Parathyroid adenoma (tissue), 2 donors: ENCODE measurements around the gene FOXF2.

Experiments used
- H2AFZ ChIP-seq: fragments of 300-600 bp; sonication (generic); one replicate; pipeline ENCODE4 v1.7.0; 2017; ENCODE audit warnings: antibody characterized with exemption, mild to moderate bottlenecking
- H3K27ac ChIP-seq: fragments of 300-600 bp; sonication (generic); one replicate; pipeline ENCODE4 v1.7.0; 2017
- H3K27me3 ChIP-seq: fragments of 300-600 bp; sonication (generic); one replicate; pipeline ENCODE4 v1.7.0; 2017; ENCODE audit warnings: low read length; ENCODE audit not compliant: control insufficient read depth, insufficient read depth
- H3K36me3 ChIP-seq: fragments of 300-600 bp; sonication (generic); one replicate; pipeline ENCODE4 v1.7.0; 2017; ENCODE audit warnings: low read length; ENCODE audit not compliant: control insufficient read depth, insufficient read depth
- H3K4me1 ChIP-seq: fragments of 300-600 bp; sonication (generic); one replicate; pipeline ENCODE4 v1.7.0; 2017; ENCODE audit warnings: control low read depth
- H3K4me2 ChIP-seq: fragments of 300-600 bp; sonication (generic); one replicate; pipeline ENCODE4 v1.7.0; 2017; ENCODE audit warnings: low read length
- H3K4me3 ChIP-seq: fragments of 300-600 bp; sonication (generic); one replicate; pipeline ENCODE4 v1.7.0; 2017; ENCODE audit warnings: low read depth, low read length
- H3K79me2 ChIP-seq: fragments of 300-600 bp; sonication (generic); one replicate; pipeline ENCODE4 v1.7.0; 2017; ENCODE audit warnings: control low read depth
- H3K9ac ChIP-seq: fragments of 300-600 bp; sonication (generic); one replicate; pipeline ENCODE4 v1.7.0; 2017; ENCODE audit warnings: mild to moderate bottlenecking
- H3K9me3 ChIP-seq: fragments of 300-600 bp; sonication (generic); one replicate; pipeline ENCODE4 v1.7.0; 2017; ENCODE audit warnings: low read length; ENCODE audit not compliant: control insufficient read depth
- TF ChIP-seq, protein P1 (sequence below): fragments of 300-600 bp; sonication (generic); IDR thresholded peaks from one replicate; pipeline ENCODE4 v1.7.0; 2017; ENCODE audit warnings: antibody characterized with exemption, mild to moderate bottlenecking
- donor health status: primary hyperparathyroidism.

Gene FOXF2

DNA sequence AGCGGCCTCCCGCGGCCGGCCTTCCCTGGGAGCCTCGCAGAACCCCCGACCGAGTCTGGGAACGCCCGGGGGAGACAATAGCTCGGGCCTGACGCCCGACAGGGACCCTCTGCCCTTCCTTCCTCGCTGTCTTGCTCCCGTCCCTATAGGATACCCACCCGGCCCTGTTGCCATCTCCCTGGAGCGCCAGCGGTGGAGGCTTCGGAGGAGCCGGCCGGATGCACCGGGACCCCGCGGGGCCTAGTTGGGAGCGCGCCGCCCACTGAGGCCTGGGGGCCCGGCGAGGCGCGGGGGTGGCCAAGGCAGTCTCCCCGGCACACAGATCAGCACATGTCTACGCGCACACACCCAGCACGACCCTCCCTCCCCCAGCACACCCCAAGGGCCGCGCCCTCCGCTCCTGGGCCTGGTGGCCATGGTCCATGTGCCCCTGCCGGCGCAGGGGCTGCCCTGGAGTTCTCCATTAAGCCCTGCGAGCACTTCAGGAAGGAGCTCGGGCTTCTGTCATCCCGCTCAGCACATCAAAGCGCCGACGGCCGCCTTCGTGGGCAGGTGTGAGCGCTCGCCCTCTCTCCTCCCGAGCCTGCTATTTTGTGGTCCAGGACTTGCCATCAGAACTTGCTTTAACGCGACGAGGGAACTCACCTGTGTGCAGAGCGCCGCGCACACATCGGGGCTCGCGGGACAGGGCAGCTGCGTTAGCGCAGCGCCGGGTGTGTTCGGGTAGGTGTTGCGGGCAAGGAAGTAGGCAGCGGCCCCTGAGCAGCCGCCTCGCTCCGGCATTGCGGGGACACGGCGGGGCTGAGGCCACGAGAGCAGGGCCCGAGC is 3.7 kb downstream of the FOXF2 start:
- Histone ChIP-seq H3K4me3 (no peak overlapping the region), H3K9me3 (no peaks in the 10 kb centered on the region), H3K4me1 (no peaks in the 10 kb centered on the region), H2AFZ (no peak overlapping the region), H3K9ac (no peak overlapping the region), H3K36me3 (no peaks in the 10 kb centered on the region), H3K27ac (no peak overlapping the region), H3K4me2 (peak overlapping the region; percentile 53), H3K27me3 (peaks cover 14% of the 10 kb centered on the region), H3K79me2 (no peaks in the 10 kb centered on the region)
- TF ChIP-seq, protein P1, sequence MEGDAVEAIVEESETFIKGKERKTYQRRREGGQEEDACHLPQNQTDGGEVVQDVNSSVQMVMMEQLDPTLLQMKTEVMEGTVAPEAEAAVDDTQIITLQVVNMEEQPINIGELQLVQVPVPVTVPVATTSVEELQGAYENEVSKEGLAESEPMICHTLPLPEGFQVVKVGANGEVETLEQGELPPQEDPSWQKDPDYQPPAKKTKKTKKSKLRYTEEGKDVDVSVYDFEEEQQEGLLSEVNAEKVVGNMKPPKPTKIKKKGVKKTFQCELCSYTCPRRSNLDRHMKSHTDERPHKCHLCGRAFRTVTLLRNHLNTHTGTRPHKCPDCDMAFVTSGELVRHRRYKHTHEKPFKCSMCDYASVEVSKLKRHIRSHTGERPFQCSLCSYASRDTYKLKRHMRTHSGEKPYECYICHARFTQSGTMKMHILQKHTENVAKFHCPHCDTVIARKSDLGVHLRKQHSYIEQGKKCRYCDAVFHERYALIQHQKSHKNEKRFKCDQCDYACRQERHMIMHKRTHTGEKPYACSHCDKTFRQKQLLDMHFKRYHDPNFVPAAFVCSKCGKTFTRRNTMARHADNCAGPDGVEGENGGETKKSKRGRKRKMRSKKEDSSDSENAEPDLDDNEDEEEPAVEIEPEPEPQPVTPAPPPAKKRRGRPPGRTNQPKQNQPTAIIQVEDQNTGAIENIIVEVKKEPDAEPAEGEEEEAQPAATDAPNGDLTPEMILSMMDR, result no peak

DNA sequence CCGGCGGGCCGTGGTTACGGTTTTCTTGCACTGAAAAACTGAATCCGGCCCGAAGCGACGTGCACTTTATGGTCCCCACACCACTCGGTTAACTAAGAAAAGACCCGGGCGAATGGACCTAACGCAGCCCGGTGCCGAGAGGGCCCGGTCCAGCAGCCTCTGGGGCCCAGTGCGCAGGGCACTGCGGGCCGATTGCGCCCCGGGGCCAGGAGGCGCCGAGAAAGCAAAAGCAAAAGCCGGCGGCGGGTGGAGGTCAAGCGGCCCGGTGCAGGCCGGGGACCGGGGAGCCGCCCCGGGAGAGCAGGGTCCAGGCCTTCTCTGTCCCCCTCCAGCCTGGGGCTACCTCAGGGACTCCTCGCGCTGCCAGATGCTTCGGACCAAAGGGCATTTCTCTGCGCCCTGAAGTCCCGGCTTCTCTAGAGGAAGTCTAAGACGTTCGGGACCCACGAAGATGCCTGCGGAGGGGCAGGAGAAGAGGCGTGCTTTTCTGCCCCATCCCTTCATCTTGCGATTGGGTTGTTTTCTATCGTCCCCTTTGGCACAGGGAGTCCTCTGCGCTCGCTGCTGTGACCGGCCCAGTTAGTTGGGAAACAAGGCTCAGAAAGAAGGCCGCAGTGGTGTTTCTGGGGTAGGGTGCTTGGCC is 4.4 kb downstream of the FOXF2 start:
- H3K27ac ChIP-seq, result no peak overlapping the region
- H3K4me1 ChIP-seq, result no peaks in the 10 kb centered on the region
- TF ChIP-seq, protein P1, result no peak
- H3K79me2 ChIP-seq, result no peaks in the 10 kb centered on the region
- H2AFZ ChIP-seq, result no peak overlapping the region
- H3K4me3 ChIP-seq, result no peak overlapping the region
- H3K4me2 ChIP-seq, result peak overlapping the region; percentile 53
- H3K36me3 ChIP-seq, result no peaks in the 10 kb centered on the region
- H3K27me3 ChIP-seq, result peaks cover 13% of the 10 kb centered on the region
- no peaks in the 10 kb centered on the region for H3K9me3 ChIP-seq
- no peak overlapping the region for H3K9ac ChIP-seq

DNA sequence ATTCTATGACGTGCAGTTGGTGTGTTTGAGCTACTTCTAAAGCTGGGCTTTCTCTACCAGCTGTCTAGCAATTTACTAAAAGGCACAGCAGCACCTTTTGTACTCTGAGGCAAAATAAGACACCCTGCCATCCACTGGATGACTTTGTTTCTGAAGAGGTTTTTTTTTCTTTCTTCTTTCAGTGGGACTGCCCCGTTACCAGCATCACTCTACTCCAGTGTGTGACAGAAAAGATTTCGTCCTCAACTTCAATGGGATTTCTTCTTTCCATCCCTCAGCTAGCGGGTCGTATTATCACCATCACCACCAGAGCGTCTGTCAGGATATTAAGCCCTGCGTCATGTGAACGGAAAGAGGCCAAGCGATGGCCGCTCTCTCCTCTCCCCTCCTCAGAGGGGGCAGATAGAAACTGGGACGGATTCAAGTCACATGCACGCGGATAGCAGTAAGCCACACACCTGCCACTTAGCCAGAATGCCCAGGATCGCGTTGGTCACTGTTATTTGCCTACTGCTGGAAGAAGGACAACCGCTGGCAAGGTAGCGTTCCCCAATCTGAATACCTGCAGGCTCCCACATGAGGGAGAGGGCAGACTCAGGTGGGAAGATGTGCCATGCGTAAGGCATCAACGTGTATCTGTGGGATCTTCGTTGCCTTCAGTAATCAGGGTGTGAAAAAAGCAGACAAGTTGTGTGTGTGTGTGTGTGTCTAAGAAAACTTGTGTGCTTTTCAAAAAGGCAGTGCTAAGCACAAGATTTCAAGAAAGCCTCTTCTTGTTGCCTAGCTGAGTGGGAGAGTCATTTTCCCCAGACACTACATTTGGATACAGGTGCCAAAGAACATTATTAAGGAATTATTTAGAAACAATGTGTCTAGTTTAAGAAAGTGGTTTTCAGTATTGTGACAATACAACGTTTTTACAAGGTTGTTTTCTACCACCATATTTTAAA is 5.4 kb downstream of the FOXF2 start:
- Histone ChIP-seq H3K27ac (no peak overlapping the region), H3K27me3 (peaks cover 9% of the 10 kb centered on the region), H3K79me2 (no peaks in the 10 kb centered on the region), H3K9ac (no peak overlapping the region), H3K4me1 (no peaks in the 10 kb centered on the region), H3K9me3 (no peaks in the 10 kb centered on the region), H3K4me2 (no peak overlapping the region), H3K4me3 (no peak overlapping the region), H3K36me3 (no peaks in the 10 kb centered on the region), H2AFZ (no peak overlapping the region)
- TF ChIP-seq, protein P1, result no peak

DNA sequence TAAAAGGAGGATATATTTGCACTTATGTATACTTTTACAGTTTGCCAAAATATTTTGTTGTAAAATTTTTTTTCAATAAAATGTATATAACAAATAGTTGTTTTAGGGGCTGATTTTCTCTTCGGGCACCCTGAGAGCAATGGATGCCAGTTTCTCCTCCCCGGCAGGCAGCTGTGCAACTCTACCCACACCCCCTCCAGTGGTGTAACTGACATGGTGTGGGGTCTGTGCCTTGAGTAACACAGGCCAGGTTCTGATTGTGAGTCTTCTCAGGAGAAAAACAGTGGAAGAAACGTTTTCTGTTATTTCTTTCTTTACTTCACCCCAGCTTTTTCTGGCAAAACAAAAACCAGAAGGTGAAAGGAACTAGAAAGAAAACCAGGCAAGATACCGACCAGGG is 6.1 kb downstream of the FOXF2 start:
- H3K4me1 ChIP-seq, result no peaks in the 10 kb centered on the region
- no peaks in the 10 kb centered on the region for H3K79me2 ChIP-seq
- H3K36me3 ChIP-seq, result no peaks in the 10 kb centered on the region
- no peak overlapping the region for H3K27ac ChIP-seq
- H3K4me2 ChIP-seq, result no peak overlapping the region
- TF ChIP-seq, protein P1, result no peak
- peaks cover 6% of the 10 kb centered on the region for H3K27me3 ChIP-seq
- no peak overlapping the region for H3K9ac ChIP-seq
- no peak overlapping the region for H2AFZ ChIP-seq
- no peaks in the 10 kb centered on the region for H3K9me3 ChIP-seq
- no peak overlapping the region for H3K4me3 ChIP-seq
